Stimulated activated CD4-positive, alpha-beta T cell treated with anti-CD3 and anti-CD28 coated beads, Interleukin-12 subunit alpha, Interleukin-12 subunit beta, amount 100 ng/mL, for 48 hours (primary cell): Measurements from ENCODE around the gene RUSC1.

Experiments used
- DNase-seq, 3 donors: peaks; one replicate each; pipeline ENCODE4 v3.0.0-alpha.2; 2020; ENCODE audit warnings: low read depth in 2 of 3, low spot score in 1 of 3

The RUSC1 gene

GRCh38 chr1:155295183-155295941, 25.3 kb upstream of the RUSC1 start:
- DNase-seq = no peak

GRCh38 chr1:155295942-155296267, 24.8 kb upstream of the RUSC1 start:
- DNase-seq = no peak

GRCh38 chr1:155296661-155297060, 24.0 kb upstream of the RUSC1 start:
- no peak for DNase-seq

GRCh38 chr1:155297384-155297783, 23.3 kb upstream of the RUSC1 start:
- no peak for DNase-seq

- no peak for DNase-seq
Measured at GRCh38 chr1:155300024-155300423, 20.7 kb upstream of the RUSC1 start.

GRCh38 chr1:155300553-155301329, 20.0 kb upstream of the RUSC1 start:
- no peak for DNase-seq

GRCh38 chr1:155301342-155301841, 19.3 kb upstream of the RUSC1 start, which contains the start of gene PKLR:
TSS of gene PKLR (minus strand) at chr1:155301438. CDS start at chr1:155301395, 43 bp downstream.
- no peak for DNase-seq

- DNase-seq = no peak
Measured at GRCh38 chr1:155304558-155305063, 16.1 kb upstream of the RUSC1 start.

- no peak for DNase-seq
Measured at GRCh38 chr1:155305881-155306391, 14.8 kb upstream of the RUSC1 start.

GRCh38 chr1:155307247-155307740, 13.4 kb upstream of the RUSC1 start:
- no peak for DNase-seq

- peak; percentile 92 to 98 (median 94) for DNase-seq
Measured at GRCh38 chr1:155308493-155309422, 11.9 kb upstream of the RUSC1 start, which contains the start of gene FDPS. TSS of gene FDPS (plus strand) at chr1:155308866. CDS start at chr1:155309790, 924 bp downstream.

GRCh38 chr1:155309423-155310021, 11.2 kb upstream of the RUSC1 start:
- no peak for DNase-seq

GRCh38 chr1:155313261-155313660, 7.4 kb upstream of the RUSC1 start:
- no peak for DNase-seq

GRCh38 chr1:155316922-155317321, 3.8 kb upstream of the RUSC1 start:
- no peak for DNase-seq

GRCh38 chr1:155318082-155318481, 2.6 kb upstream of the RUSC1 start:
- no peak for DNase-seq

- no peak for DNase-seq
Measured at GRCh38 chr1:155319536-155319935, 1.2 kb upstream of the RUSC1 start.

GRCh38 chr1:155320252-155320651, 442 bp upstream of the RUSC1 start:
- no peak for DNase-seq

- DNase-seq = no peak
Measured at GRCh38 chr1:155321639-155322503, 1.2 kb downstream of the RUSC1 start.

GRCh38 chr1:155322571-155322952, 1.9 kb downstream of the RUSC1 start:
- no peak for DNase-seq
